SK-N-MC (cell line): ENCODE data around the gene RANBP3L.
A peak's percentile ranks its signal among the peaks of the same experiment; 100 is the strongest.
"Not testable (repeated sequence)": the region's sequence is repeated elsewhere in the genome, so short reads cannot be mapped to it uniquely, and the experiment has no call there.

Experiments used
- DNase-seq: peaks from one replicate; pipeline ENCODE4 v3.0.0-alpha.2; 2011; ENCODE audit warnings: low read depth, low spot score
- H3K27ac ChIP-seq: fragments of 200-600 bp; sonication (generic); 2 replicates; pipeline ENCODE4 v1.5.1; 2016; ENCODE audit warnings: mixed run types
- H3K36me3 ChIP-seq: fragments of 200-600 bp; sonication (generic); 2 replicates; pipeline ENCODE4 v1.6.1; 2017; ENCODE audit warnings: antibody characterized with exemption, low read length, mixed read lengths; ENCODE audit not compliant: insufficient read depth
- H3K4me3 ChIP-seq: fragments of 200-600 bp; sonication (generic); 2 replicates; pipeline ENCODE4 v1.5.1; 2016
- H3K9ac ChIP-seq: fragments of 200-600 bp; sonication (generic); 2 replicates; pipeline ENCODE4 v1.8.0; 2017; ENCODE audit warnings: mixed run types, mixed read lengths; ENCODE audit not compliant: insufficient read length
- H3K9me3 ChIP-seq: fragments of 200-600 bp; sonication (generic); 2 replicates; pipeline ENCODE4 v1.6.1; 2017; ENCODE audit warnings: low read depth, mild to moderate bottlenecking, antibody characterized with exemption, low read length, moderate library complexity, mixed read lengths
- EZH2 ChIP-seq: fragments of 200-600 bp; sonication (generic); IDR thresholded peaks from one replicate; pipeline ENCODE4 v1.6.1; 2017; ENCODE audit warnings: antibody characterized with exemption
- FOXP2 ChIP-seq: optimal IDR thresholded peaks from 2 replicates; pipeline ENCODE3; 2011; ENCODE audit warnings: mild to moderate bottlenecking, moderate library complexity; ENCODE audit not compliant: insufficient read depth; ENCODE audit errors: extremely low read length, control extremely low read depth
- POLR2AphosphoS5 ChIP-seq: IDR thresholded peaks from 2 replicates; pipeline ENCODE4 v1.6.1; 2012; ENCODE audit warnings: mild to moderate bottlenecking, low read depth, low read length, borderline replicate concordance

The RANBP3L gene, protein sequence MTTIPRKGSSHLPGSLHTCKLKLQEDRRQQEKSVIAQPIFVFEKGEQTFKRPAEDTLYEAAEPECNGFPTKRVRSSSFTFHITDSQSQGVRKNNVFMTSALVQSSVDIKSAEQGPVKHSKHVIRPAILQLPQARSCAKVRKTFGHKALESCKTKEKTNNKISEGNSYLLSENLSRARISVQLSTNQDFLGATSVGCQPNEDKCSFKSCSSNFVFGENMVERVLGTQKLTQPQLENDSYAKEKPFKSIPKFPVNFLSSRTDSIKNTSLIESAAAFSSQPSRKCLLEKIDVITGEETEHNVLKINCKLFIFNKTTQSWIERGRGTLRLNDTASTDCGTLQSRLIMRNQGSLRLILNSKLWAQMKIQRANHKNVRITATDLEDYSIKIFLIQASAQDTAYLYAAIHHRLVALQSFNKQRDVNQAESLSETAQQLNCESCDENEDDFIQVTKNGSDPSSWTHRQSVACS

GRCh38 chr5:36301858-36302603, at the start of gene RANBP3L:
TSS of gene RANBP3L (minus strand) at chr5:36301902. CDS start at chr5:36301416, 486 bp downstream.
- Histone ChIP-seq H3K27ac (peak within 1 kb of the TSS; percentile 63; the same call in 1 of the 2 replicates), H3K9me3 (no peaks in the 10 kb centered on the region), H3K36me3 (no peaks in the 10 kb centered on the region), H3K9ac (peak within 1 kb of the TSS; percentile 6), H3K4me3 (peak within 1 kb of the TSS; percentile 59)
- DNase-seq = no peak
- TF ChIP-seq POLR2AphosphoS5 = no peak
- TF ChIP-seq EZH2 = no peak
- TF ChIP-seq FOXP2 = no peak

- no peak for TF ChIP-seq EZH2
- TF ChIP-seq FOXP2 = no peak
- no peak for TF ChIP-seq POLR2AphosphoS5
- Histone ChIP-seq H3K36me3 (no peaks in the 10 kb centered on the region), H3K27ac (no peak overlapping the region), H3K4me3 (no peak overlapping the region), H3K9ac (no peak overlapping the region), H3K9me3 (0 out of 2 replicates have a peak, but pooled peaks cover 3% of the 10 kb centered on the region)
- DNase-seq = no peak
Measured at GRCh38 chr5:36346896-36347690, 45.4 kb upstream of the RANBP3L start.

- Histone ChIP-seq H3K4me3 (no peak overlapping the region), H3K9me3 (0 out of 2 replicates have a peak, but pooled peaks cover 3% of the 10 kb centered on the region), H3K9ac (no peak overlapping the region), H3K36me3 (no peaks in the 10 kb centered on the region), H3K27ac (no peak overlapping the region)
- TF ChIP-seq POLR2AphosphoS5 (no peak), EZH2 (no peak), FOXP2 (no peak)
- no peak for DNase-seq
Measured at GRCh38 chr5:36344899-36345298, 43.2 kb upstream of the RANBP3L start.

DNA sequence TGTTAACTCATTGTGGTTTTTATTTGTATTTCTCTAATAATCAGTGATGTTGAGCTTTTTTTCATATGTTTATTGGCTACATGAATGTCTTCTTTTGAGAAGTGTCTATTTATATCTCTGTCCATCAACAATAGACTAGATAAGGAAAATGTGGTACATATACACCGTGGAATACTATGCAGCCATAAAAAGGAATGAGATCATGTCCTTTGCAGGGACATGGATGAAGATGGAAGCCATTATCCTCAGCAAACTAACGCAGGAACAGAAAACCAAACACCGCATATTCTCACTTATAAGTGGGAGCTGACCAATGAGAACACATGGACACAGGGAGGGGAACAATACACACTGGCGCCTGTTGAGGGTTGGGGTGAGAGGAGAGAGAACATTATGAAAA, 40.0 kb upstream of the RANBP3L start:
- not testable (repeated sequence) for H3K4me3 ChIP-seq, H3K9me3 ChIP-seq, H3K27ac ChIP-seq, H3K36me3 ChIP-seq, H3K9ac ChIP-seq, DNase-seq

GRCh38 chr5:36337597-36337996, 35.9 kb upstream of the RANBP3L start:
- H3K36me3 ChIP-seq = no peaks in the 10 kb centered on the region
- no peak overlapping the region for H3K9ac ChIP-seq
- no peak overlapping the region for H3K27ac ChIP-seq
- no peak for TF ChIP-seq EZH2
- TF ChIP-seq FOXP2 = no peak
- no peak for TF ChIP-seq POLR2AphosphoS5
- no peak for DNase-seq
- H3K9me3 ChIP-seq = 0 out of 2 replicates have a peak, but pooled peaks cover under 1% of the 10 kb centered on the region
- no peak overlapping the region for H3K4me3 ChIP-seq

- TF ChIP-seq POLR2AphosphoS5 = no peak
- TF ChIP-seq FOXP2 = no peak
- TF ChIP-seq EZH2 = no peak
- H3K36me3 ChIP-seq = no peaks in the 10 kb centered on the region
Measured at GRCh38 chr5:36334315-36334714, 32.6 kb upstream of the RANBP3L start.

GRCh38 chr5:36332720-36333119, 31.0 kb upstream of the RANBP3L start:
- not testable (repeated sequence) for H3K27ac ChIP-seq, DNase-seq, H3K36me3 ChIP-seq, H3K9ac ChIP-seq, H3K9me3 ChIP-seq, H3K4me3 ChIP-seq

More at GRCh38 chr5:36334315-36334714, 32.6 kb upstream of the RANBP3L start:
- Histone ChIP-seq H3K9me3 (no peaks in the 10 kb centered on the region), H3K27ac (no peak overlapping the region), H3K4me3 (no peak overlapping the region), H3K9ac (no peak overlapping the region)
- no peak for DNase-seq

DNA sequence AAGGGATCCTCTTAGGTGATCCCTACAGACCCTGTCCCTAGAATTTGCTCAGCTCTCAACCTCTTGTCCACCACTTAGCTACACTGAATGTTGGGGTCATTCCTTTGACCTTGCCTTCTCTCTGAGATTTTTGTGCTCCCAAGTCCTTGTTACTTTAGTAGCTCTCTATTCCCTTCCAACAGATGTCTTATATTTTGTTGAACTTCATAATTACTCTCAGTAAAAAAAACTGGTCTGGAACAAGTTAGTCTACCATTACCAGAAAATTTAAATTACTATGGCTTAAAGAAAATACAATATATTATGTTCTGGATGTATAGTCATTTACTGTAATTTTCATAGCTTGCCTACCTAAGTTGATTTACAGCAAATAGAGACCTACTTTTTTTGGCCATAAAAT, 23.5 kb upstream of the RANBP3L start:
- no peak overlapping the region for H3K4me3 ChIP-seq
- H3K9ac ChIP-seq = no peak overlapping the region
- H3K9me3 ChIP-seq = no peaks in the 10 kb centered on the region
- no peak for DNase-seq
- TF ChIP-seq EZH2 (no peak), FOXP2 (no peak), POLR2AphosphoS5 (no peak)
- H3K36me3 ChIP-seq = no peaks in the 10 kb centered on the region
- H3K27ac ChIP-seq = no peak overlapping the region
